ENCODE results near the gene FAM120C. TPM values are rescaled to one million over a fixed set of nuclear protein-coding genes. Genes with fewer than 3 reads are reported as not detected.

FAM120C gene
- total and polyA plus RNA-seq, 2 donors from 2014 or later: 4.2 to 16.4 TPM

GRCh38 chrX:54177306-54177705 lies 5.7 kb downstream of the FAM120C start:
- Histone ChIP-seq H3K9ac (ENCODE audit: low read length in 3 of 3) (no peak overlapping the region), H3K9me3 (ENCODE audit: control insufficient read depth in 2 of 3, insufficient read depth in 1 of 3, low read length in 3 of 3) (no peaks in the 10 kb centered on the region), H3K27me3 (ENCODE audit: control insufficient read depth, insufficient read depth, low read length) (no peaks in the 10 kb centered on the region), H3K4me1 (ENCODE audit: control insufficient read depth in 2 of 3, insufficient read depth in 2 of 3, low read depth in 1 of 3, low read length in 3 of 3) (peaks cover 0 to 5% (median 0%) of the 10 kb centered on the region in 3 donors), H3K27ac (ENCODE audit: low read depth in 2 of 2, low read length in 2 of 2) (no peak overlapping the region), H3K4me3 (ENCODE audit: low read length in 3 of 3) (no peak overlapping the region), H3K36me3 (ENCODE audit: control insufficient read depth in 2 of 3, insufficient read depth in 3 of 3, low read length in 3 of 3) (peaks cover 0 to 2% (median 0%) of the 10 kb centered on the region in 3 donors)
- DNase-seq: no peak
- TF ChIP-seq, protein P1, sequence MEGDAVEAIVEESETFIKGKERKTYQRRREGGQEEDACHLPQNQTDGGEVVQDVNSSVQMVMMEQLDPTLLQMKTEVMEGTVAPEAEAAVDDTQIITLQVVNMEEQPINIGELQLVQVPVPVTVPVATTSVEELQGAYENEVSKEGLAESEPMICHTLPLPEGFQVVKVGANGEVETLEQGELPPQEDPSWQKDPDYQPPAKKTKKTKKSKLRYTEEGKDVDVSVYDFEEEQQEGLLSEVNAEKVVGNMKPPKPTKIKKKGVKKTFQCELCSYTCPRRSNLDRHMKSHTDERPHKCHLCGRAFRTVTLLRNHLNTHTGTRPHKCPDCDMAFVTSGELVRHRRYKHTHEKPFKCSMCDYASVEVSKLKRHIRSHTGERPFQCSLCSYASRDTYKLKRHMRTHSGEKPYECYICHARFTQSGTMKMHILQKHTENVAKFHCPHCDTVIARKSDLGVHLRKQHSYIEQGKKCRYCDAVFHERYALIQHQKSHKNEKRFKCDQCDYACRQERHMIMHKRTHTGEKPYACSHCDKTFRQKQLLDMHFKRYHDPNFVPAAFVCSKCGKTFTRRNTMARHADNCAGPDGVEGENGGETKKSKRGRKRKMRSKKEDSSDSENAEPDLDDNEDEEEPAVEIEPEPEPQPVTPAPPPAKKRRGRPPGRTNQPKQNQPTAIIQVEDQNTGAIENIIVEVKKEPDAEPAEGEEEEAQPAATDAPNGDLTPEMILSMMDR (IDR thresholded peaks at IDR 0.05; ENCODE audit: borderline replicate concordance, extremely low read depth, insufficient read depth): no peak
- no peak for FAIRE-seq
- intact Hi-C loops (cut with DNase I): no loop called here

GRCh38 chrX:54173791-54174190 lies 9.3 kb downstream of the FAM120C start:
- DNase-seq (no peak), FAIRE-seq (no peak)
- H3K9ac ChIP-seq (ENCODE audit: low read length in 3 of 3): no peak overlapping the region
- no peak overlapping the region for H3K4me3 ChIP-seq (ENCODE audit: low read length in 3 of 3)
- TF ChIP-seq, protein P1 (IDR thresholded peaks at IDR 0.05; ENCODE audit: borderline replicate concordance, extremely low read depth, insufficient read depth): no peak
- H3K27me3 ChIP-seq (ENCODE audit: control insufficient read depth, insufficient read depth, low read length): no peaks in the 10 kb centered on the region
- no peak overlapping the region for H3K27ac ChIP-seq (ENCODE audit: low read depth in 2 of 2, low read length in 2 of 2)
- intact Hi-C loops (cut with DNase I): no loop called here
- no peaks in the 10 kb centered on the region for H3K4me1 ChIP-seq (ENCODE audit: control insufficient read depth in 2 of 3, insufficient read depth in 2 of 3, low read depth in 1 of 3, low read length in 3 of 3)
- no peaks in the 10 kb centered on the region for H3K9me3 ChIP-seq (ENCODE audit: control insufficient read depth in 2 of 3, insufficient read depth in 1 of 3, low read length in 3 of 3)
- peaks cover 0 to 2% (median 0%) of the 10 kb centered on the region in 3 donors for H3K36me3 ChIP-seq (ENCODE audit: control insufficient read depth in 2 of 3, insufficient read depth in 3 of 3, low read length in 3 of 3)

DNA sequence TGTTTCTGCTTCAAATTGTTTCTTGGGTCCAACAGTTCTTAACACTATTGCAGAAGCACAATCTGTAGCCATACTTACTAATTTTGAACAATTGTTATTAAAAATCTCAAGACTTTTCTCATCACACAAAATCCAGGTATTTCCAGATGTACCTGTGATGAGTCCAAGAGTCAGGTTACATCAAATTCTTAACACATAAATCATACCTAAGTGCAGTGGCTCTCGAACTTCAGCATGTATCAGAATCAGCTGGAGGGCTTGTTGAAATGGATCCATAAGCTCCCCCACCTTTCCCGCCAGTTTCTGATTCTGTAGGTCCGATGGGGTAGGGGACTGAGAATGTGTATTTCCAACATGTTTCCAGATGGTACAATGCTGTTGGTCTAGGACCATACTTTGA lies 10.6 kb downstream of the FAM120C start:
- TF ChIP-seq, protein P1 (IDR thresholded peaks at IDR 0.05; ENCODE audit: borderline replicate concordance, extremely low read depth, insufficient read depth): no peak
- no peak for DNase-seq
- intact Hi-C loops (cut with DNase I): no loop called here
- peaks cover 0 to 2% (median 0%) of the 10 kb centered on the region in 3 donors for H3K36me3 ChIP-seq (ENCODE audit: control insufficient read depth in 2 of 3, insufficient read depth in 3 of 3, low read length in 3 of 3)
- no peak for FAIRE-seq
- H3K9me3 ChIP-seq (ENCODE audit: control insufficient read depth in 2 of 3, insufficient read depth in 1 of 3, low read length in 3 of 3): no peaks in the 10 kb centered on the region
- no peaks in the 10 kb centered on the region for H3K4me1 ChIP-seq (ENCODE audit: control insufficient read depth in 2 of 3, insufficient read depth in 2 of 3, low read depth in 1 of 3, low read length in 3 of 3)
- H3K4me3 ChIP-seq (ENCODE audit: low read length in 3 of 3): no peak overlapping the region
- no peaks in the 10 kb centered on the region for H3K27me3 ChIP-seq (ENCODE audit: control insufficient read depth, insufficient read depth, low read length)
- no peak overlapping the region for H3K27ac ChIP-seq (ENCODE audit: low read depth in 2 of 2, low read length in 2 of 2)
- no peak overlapping the region for H3K9ac ChIP-seq (ENCODE audit: low read length in 3 of 3)

Data from kidney (tissue), 14 donors.